Body of pancreas (tissue), 4 donors: ENCODE measurements around the gene CPXM2.

ENCODE experiments used
- POLR2A ChIP-seq, 3 donors: fragments of 450-650 bp; IDR thresholded peaks; one replicate each; pipeline ENCODE4 v1.6.1; 2016; ENCODE audit warnings: antibody characterized with exemption in 3 of 3, mild to moderate bottlenecking in 2 of 3
- TF ChIP-seq, protein P1 (sequence below), 7 experiments: fragments of 450-650 bp in 4 of 7; fragments of 200-600 bp in 3 of 7; sonication (generic) in 3 of 7; IDR thresholded peaks; one replicate each; pipeline ENCODE4 v1.5.1; 2016 to 2019; ENCODE audit warnings: antibody characterized with exemption in 7 of 7

DNA sequence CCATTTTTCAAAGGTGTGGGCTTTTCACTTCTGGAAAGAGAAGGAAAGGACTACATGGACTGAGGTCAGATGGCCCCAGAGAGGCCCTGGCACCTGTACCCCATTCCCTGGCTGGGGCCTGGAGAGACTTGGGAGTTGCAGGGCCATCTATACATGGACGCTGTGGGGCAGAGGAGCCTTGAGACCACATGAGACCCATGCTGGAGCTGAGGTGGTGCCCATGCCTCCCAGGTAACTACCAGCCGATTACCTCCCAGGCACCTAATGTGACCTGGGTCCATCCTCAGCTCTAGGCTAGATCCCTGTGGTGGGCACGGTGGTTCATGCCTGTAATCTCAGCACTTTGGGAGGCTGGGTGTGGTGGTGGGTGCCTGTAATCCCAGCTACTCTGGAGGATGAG lies 144.2 kb downstream of the CPXM2 start:
- TF ChIP-seq, protein P1, sequence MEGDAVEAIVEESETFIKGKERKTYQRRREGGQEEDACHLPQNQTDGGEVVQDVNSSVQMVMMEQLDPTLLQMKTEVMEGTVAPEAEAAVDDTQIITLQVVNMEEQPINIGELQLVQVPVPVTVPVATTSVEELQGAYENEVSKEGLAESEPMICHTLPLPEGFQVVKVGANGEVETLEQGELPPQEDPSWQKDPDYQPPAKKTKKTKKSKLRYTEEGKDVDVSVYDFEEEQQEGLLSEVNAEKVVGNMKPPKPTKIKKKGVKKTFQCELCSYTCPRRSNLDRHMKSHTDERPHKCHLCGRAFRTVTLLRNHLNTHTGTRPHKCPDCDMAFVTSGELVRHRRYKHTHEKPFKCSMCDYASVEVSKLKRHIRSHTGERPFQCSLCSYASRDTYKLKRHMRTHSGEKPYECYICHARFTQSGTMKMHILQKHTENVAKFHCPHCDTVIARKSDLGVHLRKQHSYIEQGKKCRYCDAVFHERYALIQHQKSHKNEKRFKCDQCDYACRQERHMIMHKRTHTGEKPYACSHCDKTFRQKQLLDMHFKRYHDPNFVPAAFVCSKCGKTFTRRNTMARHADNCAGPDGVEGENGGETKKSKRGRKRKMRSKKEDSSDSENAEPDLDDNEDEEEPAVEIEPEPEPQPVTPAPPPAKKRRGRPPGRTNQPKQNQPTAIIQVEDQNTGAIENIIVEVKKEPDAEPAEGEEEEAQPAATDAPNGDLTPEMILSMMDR (IDR thresholded peaks at IDR 0.05) = no peak
- TF ChIP-seq POLR2A (IDR thresholded peaks at IDR 0.05) = no peak
